Measurements from ENCODE around the gene ERF.
"Not testable (repeated sequence)": the region's sequence is repeated elsewhere in the genome, so short reads cannot be mapped to it uniquely, and the experiment has no call there.

Gene ERF

GRCh38 chr19:42275517-42275916, 20.6 kb upstream of the ERF start:
- DNase-seq (ENCODE audit: low read depth in 3 of 3): no peak

- DNase-seq (ENCODE audit: low read depth in 3 of 3): no peak
Measured at GRCh38 chr19:42275103-42275502, 20.2 kb upstream of the ERF start.

DNA sequence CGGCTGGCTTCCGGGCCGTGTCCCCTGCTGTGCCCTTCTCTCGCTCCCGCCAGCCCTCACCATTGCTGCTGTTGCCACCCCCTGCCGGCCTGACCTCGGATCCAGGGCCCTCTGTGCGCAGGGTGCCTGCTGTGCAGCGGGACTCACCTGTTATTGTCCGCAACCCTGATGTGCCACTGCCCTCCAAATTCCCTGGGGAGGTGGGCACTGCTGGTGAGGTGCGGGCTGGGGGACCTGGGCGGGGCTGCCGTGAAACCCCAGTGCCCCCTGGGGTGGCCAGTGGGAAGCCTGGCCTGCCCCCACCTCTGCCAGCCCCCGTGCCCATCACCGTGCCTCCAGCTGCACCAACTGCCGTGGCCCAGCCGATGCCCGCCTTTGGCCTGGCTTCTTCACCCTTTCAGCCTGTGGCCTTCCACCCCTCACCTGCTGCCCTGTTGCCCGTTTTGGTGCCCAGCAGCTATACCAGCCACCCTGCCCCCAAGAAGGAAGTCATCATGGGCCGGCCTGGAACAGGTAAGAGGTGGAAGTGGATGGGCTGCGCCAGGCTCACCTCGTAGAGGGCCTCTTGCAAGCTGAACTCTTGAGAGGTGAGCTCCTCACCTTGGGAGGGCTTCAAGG, 19.2 kb upstream of the ERF start:
- no peak for DNase-seq (ENCODE audit: low read depth in 3 of 3)

GRCh38 chr19:42273407-42274064, 18.6 kb upstream of the ERF start:
- DNase-seq (ENCODE audit: low read depth in 3 of 3): no peak

- DNase-seq (ENCODE audit: low read depth in 3 of 3): no peak
Measured at GRCh38 chr19:42272989-42273406, 18.1 kb upstream of the ERF start.

DNA sequence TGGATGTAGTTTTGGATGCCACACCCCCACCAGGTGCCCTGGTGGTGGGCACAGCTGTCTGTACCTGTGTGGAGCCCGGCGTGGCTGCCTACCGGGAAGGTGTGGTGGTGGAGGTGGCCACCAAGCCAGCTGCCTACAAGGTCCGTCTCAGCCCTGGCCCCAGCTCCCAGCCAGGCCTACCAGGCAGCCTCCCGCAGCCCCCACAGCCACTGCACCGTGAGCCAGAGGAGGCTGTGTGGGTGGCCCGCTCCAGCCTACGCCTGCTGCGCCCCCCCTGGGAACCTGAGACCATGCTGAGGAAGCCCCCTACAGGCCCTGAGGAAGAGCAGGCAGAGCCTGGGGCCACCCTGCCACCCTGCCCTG, 17.6 kb upstream of the ERF start:
- no peak for DNase-seq (ENCODE audit: low read depth in 3 of 3)

GRCh38 chr19:42271861-42272534, 17.1 kb upstream of the ERF start:
- no peak for DNase-seq (ENCODE audit: low read depth in 3 of 3)

DNA sequence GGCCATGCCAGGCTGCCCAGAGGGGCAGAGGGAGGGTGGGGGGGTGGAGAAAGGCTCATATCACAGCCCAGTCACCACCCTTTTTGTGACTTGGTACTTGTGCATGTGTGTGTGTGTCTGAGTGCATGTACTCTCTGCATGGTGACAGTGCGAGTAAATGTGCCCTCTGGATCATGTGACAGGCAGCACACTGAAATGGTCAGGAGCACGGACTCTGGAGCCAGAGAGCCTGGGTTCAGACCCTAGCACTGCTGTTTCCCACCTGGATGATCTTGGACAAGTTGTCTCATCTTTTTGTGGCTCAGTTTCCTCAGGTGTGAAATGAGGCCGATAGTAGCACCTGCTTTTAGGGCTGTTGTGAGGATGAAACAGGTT, 16.1 kb upstream of the ERF start:
- no peak for DNase-seq (ENCODE audit: low read depth in 3 of 3)

GRCh38 chr19:42270346-42271044, 15.6 kb upstream of the ERF start:
- DNase-seq (ENCODE audit: low read depth in 3 of 3): peak in 2 of 3 experiments; percentile 51 to 69

DNA sequence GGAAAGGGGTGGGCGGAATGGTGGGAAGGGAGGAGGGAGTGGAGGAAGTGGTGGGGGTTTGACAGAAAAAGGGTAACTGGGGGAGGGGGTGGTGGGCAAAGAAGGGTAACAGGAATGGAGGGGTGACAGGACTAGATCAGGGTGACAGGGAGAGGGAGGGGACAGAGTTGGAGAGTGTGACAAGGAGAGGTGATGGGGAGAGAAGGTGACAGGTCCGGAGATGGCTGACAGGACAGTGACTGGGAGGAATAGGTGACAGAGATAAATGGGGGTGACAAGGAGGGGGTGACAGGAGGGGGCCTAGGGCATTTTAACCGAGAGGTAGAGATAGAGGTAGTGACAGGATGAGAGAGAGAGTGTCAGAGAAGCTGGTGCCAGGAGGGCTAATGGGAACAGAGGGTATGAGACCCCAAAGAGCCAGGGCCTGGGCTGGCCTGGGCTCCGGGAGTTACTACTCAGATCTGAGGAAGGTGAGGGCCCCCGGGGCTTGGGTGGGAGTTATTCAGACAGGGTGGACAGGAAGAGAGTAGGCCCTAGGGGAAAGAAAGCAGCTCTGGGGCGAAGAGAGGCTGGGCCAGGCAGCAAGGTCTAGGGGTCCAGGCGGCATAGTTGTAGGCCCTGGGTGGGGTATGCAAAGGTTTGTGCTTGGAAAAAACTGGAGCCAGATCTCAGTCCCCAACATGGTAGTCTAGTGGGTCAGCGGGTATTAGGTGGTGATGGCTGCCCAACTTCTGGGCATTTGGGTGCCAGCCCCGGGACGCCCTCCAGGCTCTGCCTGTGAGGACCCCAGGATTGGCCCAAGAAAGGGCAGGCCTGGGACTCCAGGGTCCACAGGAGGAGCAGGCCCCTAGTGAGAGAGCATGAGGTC, 14.8 kb upstream of the ERF start:
- no peak for DNase-seq (ENCODE audit: low read depth in 3 of 3)

DNA sequence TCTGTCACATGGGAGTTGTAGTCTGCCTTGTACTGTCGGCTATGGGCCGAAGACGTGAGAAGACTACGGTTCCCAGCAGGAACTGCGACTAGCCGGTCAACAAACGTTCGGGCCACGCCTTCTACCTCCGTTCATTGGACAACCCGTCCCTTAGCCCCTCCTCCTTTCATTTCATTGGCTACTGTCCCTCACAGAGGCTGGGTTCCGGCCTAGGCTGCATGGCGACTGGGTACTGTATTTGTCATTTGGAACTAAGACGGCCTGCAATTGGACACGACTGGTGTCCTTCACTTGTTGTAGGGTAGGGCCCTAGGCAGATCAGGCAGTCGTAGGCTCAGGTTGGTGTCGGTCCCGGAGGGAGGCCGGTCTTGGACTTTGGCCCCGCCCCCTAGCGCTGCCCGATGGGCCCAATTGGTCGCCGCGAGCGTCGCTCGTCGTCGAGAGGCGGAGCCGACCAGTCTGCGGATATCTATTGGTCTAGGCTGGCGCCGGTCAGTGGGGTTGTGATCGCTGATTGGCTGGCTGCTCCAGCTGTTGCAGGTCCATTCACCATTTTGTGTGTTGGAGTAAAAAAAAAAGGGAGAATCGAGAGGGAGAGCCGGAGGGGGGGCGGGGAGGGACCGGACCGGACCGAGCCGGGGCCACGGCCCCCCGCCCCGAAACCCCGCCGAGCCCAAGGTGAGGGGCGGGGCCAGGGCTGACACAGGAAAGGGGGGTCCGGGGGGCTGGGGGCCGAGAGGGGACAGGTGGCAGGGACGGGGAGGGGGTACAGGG, 14.0 kb upstream of the ERF start, which contains the start of gene CIC:
Gene CIC, plus strand, starts transcription at position 549 of the 774 bp plus-strand sequence. CDS start 2,532 bp downstream, outside the sequence.
- DNase-seq (ENCODE audit: low read depth in 3 of 3): peak; percentile 97 to 99 (median 98)

DNA sequence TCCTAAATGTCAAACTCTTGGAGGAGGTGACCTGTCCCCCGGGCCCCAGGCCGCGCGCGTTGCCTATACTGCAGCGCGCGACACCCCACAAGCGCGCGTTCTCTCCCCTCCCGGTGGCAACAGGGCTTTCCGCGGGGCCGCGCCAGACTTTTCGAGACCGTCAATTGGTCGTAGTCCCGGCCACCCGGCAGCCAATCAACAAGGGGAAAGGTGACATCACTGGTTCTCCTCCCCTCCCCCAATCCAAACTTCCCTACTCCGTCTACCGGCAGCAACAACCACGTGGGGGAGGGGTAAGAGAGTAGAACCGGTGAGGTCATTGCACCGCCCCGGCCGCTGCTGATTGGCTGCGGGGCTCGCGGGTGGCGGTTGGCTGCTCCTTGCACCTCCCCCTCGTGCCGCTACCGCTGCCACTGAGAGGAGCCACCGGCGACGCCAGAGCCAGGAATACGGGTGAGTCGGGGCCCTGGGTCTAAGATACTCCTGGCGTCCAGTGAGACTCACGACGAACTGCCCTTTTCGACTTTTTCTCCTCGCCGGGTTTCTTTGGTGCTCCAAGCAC, 13.3 kb upstream of the ERF start:
- DNase-seq (ENCODE audit: low read depth in 3 of 3): peak; percentile 97 to 99 (median 97)

DNA sequence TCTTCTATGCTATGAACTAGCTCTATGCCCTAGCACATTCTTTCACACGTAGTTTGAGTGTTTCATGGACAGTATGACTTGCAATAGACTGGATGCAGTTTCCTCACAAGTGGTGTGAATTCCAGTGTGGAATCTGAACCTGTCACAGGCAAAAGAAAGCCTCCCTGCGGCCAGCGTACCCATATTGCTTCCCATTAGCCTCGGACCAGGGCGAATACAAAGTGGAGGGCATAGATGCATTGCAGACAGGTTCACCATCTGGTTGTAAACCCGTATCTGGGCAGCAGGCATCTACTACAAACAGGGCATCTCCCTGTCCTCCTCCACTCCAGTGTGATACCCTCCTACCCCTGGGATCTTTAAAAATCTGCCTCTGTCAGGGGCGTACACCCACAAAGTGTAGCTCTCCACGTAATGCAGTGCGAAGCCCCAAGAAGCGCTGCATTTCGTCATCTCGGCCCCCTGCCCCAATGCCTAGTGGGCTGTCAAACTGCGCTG, 12.8 kb upstream of the ERF start:
- DNase-seq (ENCODE audit: low read depth in 3 of 3): no peak

DNA sequence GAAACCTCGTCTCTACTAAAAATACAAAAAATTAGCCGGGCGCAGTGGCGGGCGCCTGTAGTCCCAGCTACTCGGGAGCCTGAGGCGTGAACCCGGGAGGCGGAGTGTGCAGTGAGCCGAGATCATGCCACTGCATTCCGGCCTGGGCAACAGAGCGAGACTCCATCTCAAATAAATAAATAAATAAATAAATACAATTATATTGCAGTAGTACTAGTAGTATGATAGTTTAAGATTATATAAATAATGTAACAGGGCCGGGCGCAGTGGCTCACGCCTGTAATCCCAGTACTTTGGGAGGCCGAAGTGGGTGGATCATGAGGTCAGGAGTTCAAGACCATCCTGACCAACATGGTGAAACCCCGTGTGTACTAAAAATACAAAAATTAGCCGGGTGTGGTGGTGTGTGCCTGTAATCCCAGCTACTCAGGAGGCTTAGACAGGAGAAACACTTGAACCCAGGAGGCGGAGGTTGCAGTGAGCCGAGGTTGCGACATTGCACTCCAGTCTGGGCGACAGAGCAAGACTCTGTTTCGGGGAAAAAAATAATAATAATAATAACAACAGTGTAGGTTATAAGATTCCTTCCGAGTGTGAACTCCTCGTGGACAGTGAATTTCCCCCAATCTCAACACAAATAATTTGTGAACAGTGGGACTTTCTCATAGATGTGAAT, 12.1 kb upstream of the ERF start:
- DNase-seq (ENCODE audit: low read depth in 3 of 3): not testable (repeated sequence)

- DNase-seq (ENCODE audit: low read depth in 3 of 3): not testable (repeated sequence)
Measured at GRCh38 chr19:42266105-42266504, 11.2 kb upstream of the ERF start.

GRCh38 chr19:42261763-42262162, 6.8 kb upstream of the ERF start:
- no peak for DNase-seq (ENCODE audit: low read depth in 3 of 3)

DNA sequence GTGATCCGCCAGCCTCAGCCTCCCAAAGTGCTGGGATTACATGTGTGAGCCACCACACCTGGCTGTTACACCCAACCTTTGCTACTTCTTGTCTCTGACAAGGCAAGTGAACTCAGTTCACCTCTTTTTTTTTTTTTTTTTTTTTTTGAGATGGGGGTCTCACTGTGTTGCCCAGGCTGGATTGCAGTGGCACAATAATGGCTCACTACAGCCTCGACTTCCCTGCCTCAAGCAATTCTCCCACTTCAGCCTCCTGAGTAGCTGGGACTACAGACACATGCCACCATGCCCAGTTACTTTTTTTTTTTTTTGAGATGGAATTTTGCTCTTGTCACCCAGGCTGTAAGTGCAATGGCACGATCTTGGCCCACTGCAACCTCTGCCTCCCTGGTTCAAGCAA, 2.9 kb upstream of the ERF start:
- DNase-seq (ENCODE audit: low read depth in 3 of 3): not testable (repeated sequence)

DNA sequence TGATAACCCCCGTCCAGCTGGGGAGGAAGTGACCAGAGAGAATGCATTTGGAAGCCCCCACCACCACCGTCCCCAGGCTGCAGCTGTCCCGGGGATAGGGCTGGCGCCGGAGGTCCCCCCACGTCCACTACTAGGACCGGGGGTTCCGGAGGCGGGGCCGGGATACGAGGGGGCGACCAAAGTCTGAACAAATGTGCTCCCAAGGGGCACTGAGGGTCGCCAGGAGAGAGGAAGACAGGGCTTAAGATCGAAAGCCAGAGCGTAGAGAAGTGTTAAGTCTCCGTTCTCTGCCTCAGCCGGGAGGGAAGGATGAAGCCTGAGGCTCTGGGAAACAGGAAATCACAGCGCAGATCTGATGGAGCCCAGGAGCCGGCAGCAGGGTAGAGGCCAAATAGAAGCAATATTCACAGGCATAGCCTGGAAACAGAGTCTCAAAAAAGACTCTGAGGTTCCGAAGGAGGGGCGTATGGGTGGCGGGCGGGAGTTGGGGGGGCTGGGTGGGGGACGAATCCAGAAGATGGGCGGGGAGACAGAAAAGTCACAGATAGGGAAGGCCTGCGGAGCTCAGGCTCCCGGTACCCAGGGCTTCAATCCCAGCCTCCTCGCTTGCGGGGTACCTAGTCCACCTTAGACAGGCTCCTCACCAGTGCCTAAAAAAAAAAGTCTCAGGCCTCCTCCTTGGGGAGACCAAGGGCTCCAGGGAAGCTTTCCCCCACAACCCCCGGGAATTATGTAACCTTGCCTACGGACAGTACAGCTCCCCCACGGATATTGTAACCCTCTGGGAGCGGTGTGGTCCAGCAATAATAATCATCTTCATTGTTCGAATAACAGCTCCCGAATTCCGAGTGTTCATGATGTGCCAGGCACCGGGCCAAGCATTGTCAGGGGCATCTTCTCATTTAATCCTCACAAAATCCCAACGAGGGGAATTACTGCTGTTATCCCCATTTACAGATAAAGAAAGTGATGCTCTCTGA, 1.1 kb upstream of the ERF start:
- DNase-seq (ENCODE audit: low read depth in 3 of 3): no peak
